ENCODE results near the gene RBM33.

DNA sequence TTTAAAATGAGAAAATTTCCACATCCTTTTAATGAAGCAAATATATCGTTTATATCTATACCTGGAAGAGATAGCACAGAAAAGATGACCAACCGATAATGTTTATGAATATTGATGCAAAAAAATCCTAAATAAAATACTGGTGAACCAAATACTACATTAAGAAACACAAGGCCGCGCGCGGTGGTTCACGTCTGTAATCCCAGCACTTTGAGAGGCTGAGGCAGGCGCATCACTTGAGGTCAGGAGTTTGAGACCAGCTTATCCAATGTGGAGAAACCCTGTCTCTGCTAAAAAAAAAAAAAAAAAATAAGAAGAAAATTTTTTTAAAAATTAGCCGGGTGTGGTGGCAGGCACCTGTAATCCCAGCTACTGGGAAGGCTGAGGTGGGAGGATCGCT, 142.0 kb downstream of the RBM33 start:
- no peak for TF ChIP-seq ZNF274 (IDR thresholded peaks at IDR 0.05; ENCODE audit: low read depth, low read length)
- TF ChIP-seq YY1 (IDR thresholded peaks at IDR 0.05; ENCODE audit: insufficient read depth, insufficient read length) = no peak

All from NT2/D1 (cell line).